ENCODE results near the gene EFCC1. TPM values are rescaled to one million over a fixed set of nuclear protein-coding genes. Genes with fewer than 3 reads are reported as not detected.

EFCC1 gene
- total RNA-seq, 1 experiment from 2014 or later = 1.0 TPM

DNA sequence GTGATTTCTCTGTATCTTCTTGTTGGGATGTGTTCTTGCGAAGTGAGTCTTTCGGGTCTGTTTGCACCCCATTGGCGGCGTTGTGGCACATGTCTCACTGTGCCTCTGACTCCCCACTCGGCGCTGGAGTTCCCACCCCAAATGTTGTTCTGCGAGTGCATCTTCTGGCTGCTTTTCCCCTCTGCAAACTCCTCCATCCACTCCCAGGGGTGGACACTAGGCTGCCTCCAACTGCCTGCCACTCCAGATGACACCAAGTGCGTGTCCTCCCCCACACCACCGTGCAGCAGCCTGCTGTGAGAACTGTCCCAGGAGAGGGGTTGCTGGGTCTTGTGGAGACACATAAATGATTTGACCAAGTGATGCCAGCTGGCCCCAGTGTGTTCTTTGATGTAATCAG lies 17.6 kb downstream of the EFCC1 start (continued):
- TF ChIP-seq, protein P1, sequence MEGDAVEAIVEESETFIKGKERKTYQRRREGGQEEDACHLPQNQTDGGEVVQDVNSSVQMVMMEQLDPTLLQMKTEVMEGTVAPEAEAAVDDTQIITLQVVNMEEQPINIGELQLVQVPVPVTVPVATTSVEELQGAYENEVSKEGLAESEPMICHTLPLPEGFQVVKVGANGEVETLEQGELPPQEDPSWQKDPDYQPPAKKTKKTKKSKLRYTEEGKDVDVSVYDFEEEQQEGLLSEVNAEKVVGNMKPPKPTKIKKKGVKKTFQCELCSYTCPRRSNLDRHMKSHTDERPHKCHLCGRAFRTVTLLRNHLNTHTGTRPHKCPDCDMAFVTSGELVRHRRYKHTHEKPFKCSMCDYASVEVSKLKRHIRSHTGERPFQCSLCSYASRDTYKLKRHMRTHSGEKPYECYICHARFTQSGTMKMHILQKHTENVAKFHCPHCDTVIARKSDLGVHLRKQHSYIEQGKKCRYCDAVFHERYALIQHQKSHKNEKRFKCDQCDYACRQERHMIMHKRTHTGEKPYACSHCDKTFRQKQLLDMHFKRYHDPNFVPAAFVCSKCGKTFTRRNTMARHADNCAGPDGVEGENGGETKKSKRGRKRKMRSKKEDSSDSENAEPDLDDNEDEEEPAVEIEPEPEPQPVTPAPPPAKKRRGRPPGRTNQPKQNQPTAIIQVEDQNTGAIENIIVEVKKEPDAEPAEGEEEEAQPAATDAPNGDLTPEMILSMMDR (IDR thresholded peaks at IDR 0.05 in 2 of 3, conservative IDR thresholded peaks at IDR 0.05 in 1 of 3; ENCODE audit: borderline replicate concordance in 1 of 3, insufficient read depth in 1 of 3, low read depth in 2 of 3, low read length in 2 of 3) = no peak
- no peak for TF ChIP-seq CBX3 (IDR thresholded peaks at IDR 0.05; ENCODE audit: low read depth)
- TF ChIP-seq ZFX (IDR thresholded peaks at IDR 0.05) = no peak
- no peak for TF ChIP-seq TCF7L2 (IDR thresholded peaks at IDR 0.05; ENCODE audit: borderline replicate concordance, extremely low read depth, insufficient read depth, insufficient read length)
- no peak for TF ChIP-seq POLR2A (IDR thresholded peaks at IDR 0.05; ENCODE audit: borderline replicate concordance, extremely low read depth, insufficient read depth, insufficient read length)
- no peak for TF ChIP-seq SRF (IDR thresholded peaks at IDR 0.05; ENCODE audit: low read depth)
- no peak for TF ChIP-seq SIN3A (IDR thresholded peaks at IDR 0.05; ENCODE audit: low read depth)

- Histone ChIP-seq H3K4me2 (ENCODE audit: low read length) (no peak overlapping the region), H3K9me2 (ENCODE audit: insufficient read depth) (no peaks in the 10 kb centered on the region), H3K27ac (ENCODE audit: low read depth, low read length) (no peak overlapping the region), H3K27me3 (ENCODE audit: insufficient read depth, low read length) (no peaks in the 10 kb centered on the region), H3K79me2 (ENCODE audit: insufficient read depth, low read length) (no peaks in the 10 kb centered on the region), H3K9ac (ENCODE audit: low read length) (no peak overlapping the region), H3K4me1 (ENCODE audit: control insufficient read depth in 1 of 2, insufficient read depth in 2 of 2, low read length in 2 of 2) (peaks cover 22 to 28% of the 10 kb centered on the region in 2 experiments), H3K4me3 (replicated peaks in 1 of 2; ENCODE audit: low read depth in 1 of 2, low read length in 2 of 2) (no peak overlapping the region), H2AFZ (ENCODE audit: low read depth, low read length, poor library complexity, severe bottlenecking) (no peak overlapping the region), H3K36me3 (ENCODE audit: control insufficient read depth in 1 of 2, insufficient read depth in 2 of 2, low read length in 2 of 2) (no peaks in the 10 kb centered on the region), H4K20me1 (ENCODE audit: insufficient read depth) (no peaks in the 10 kb centered on the region), H3K9me3 (ENCODE audit: control insufficient read depth in 1 of 2, insufficient read depth in 1 of 2, low read depth in 1 of 2, low read length in 2 of 2) (no peaks in the 10 kb centered on the region)
- intact Hi-C loops (cut with micrococcal nuclease) = no loop called here
- ATAC-seq (no peak), DNase-seq (ENCODE audit: low read depth, low spot score) (no peak)
- no TSS peak for BruUV-seq (replicated peaks)
- POLR2A ChIA-PET = no interaction called here
- CTCF ChIA-PET = interaction anchor here (1.2 kb wide), 1 partner anchor 49 kb away, joined by 4 read pairs; no protein-coding TSS in a partner anchor
- RAD21 ChIA-PET (ENCODE audit: low non-redundant PET in 1 of 2, low total read pairs in 2 of 2, uncharacterized antibody in 2 of 2, unreplicated experiment in 2 of 2) = no interaction called here
- TF ChIP-seq, protein P2, sequence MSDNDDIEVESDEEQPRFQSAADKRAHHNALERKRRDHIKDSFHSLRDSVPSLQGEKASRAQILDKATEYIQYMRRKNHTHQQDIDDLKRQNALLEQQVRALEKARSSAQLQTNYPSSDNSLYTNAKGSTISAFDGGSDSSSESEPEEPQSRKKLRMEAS (IDR thresholded peaks at IDR 0.05) = no peak
- no peak for TF ChIP-seq EZH2 (IDR thresholded peaks at IDR 0.05)
- no peak for TF ChIP-seq CBX3 (IDR thresholded peaks at IDR 0.05; ENCODE audit: low read depth)
- TF ChIP-seq SP1 (IDR thresholded peaks at IDR 0.05; ENCODE audit: low read depth) = no peak
- TF ChIP-seq SRF (IDR thresholded peaks at IDR 0.05; ENCODE audit: low read depth) = no peak
- TF ChIP-seq ZFX (IDR thresholded peaks at IDR 0.05) = no peak
- TF ChIP-seq ELF1 (IDR thresholded peaks at IDR 0.05; ENCODE audit: borderline replicate concordance, low read depth) = no peak
- TF ChIP-seq ZNF274 (IDR thresholded peaks at IDR 0.05; ENCODE audit: low read depth, low read length) = no peak
- TF ChIP-seq, protein P3, sequence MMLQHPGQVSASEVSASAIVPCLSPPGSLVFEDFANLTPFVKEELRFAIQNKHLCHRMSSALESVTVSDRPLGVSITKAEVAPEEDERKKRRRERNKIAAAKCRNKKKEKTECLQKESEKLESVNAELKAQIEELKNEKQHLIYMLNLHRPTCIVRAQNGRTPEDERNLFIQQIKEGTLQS (IDR thresholded peaks at IDR 0.05) = no peak
- no peak for TF ChIP-seq SIN3A (IDR thresholded peaks at IDR 0.05; ENCODE audit: low read depth)
- no peak for TF ChIP-seq POLR2AphosphoS5 (IDR thresholded peaks at IDR 0.05; ENCODE audit: low read depth, low read length)
- TF ChIP-seq, protein P1 (IDR thresholded peaks at IDR 0.05 in 2 of 3, conservative IDR thresholded peaks at IDR 0.05 in 1 of 3; ENCODE audit: borderline replicate concordance in 1 of 3, insufficient read depth in 1 of 3, low read depth in 2 of 3, low read length in 2 of 3) = no peak
- no peak for TF ChIP-seq CEBPB (IDR thresholded peaks at IDR 0.05; ENCODE audit: low read depth)
- TF ChIP-seq FOSL1 (IDR thresholded peaks at IDR 0.05; ENCODE audit: low read depth) = no peak
- TF ChIP-seq JUND (IDR thresholded peaks at IDR 0.05) = no peak
- TF ChIP-seq, protein P4, sequence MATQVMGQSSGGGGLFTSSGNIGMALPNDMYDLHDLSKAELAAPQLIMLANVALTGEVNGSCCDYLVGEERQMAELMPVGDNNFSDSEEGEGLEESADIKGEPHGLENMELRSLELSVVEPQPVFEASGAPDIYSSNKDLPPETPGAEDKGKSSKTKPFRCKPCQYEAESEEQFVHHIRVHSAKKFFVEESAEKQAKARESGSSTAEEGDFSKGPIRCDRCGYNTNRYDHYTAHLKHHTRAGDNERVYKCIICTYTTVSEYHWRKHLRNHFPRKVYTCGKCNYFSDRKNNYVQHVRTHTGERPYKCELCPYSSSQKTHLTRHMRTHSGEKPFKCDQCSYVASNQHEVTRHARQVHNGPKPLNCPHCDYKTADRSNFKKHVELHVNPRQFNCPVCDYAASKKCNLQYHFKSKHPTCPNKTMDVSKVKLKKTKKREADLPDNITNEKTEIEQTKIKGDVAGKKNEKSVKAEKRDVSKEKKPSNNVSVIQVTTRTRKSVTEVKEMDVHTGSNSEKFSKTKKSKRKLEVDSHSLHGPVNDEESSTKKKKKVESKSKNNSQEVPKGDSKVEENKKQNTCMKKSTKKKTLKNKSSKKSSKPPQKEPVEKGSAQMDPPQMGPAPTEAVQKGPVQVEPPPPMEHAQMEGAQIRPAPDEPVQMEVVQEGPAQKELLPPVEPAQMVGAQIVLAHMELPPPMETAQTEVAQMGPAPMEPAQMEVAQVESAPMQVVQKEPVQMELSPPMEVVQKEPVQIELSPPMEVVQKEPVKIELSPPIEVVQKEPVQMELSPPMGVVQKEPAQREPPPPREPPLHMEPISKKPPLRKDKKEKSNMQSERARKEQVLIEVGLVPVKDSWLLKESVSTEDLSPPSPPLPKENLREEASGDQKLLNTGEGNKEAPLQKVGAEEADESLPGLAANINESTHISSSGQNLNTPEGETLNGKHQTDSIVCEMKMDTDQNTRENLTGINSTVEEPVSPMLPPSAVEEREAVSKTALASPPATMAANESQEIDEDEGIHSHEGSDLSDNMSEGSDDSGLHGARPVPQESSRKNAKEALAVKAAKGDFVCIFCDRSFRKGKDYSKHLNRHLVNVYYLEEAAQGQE (IDR thresholded peaks at IDR 0.05; ENCODE audit: low read depth) = no peak
- TF ChIP-seq TCF7L2 (IDR thresholded peaks at IDR 0.05; ENCODE audit: borderline replicate concordance, extremely low read depth, insufficient read depth, insufficient read length) = no peak
Measured at GRCh38 chr3:129019266-129019665, 18.2 kb downstream of the EFCC1 start.
